Measurements from ENCODE around the gene FCHSD2. TPM values are rescaled to one million over a fixed set of nuclear protein-coding genes. Genes with fewer than 3 reads are reported as not detected.
A peak's percentile ranks its signal among the peaks of the same experiment; 100 is the strongest.

The FCHSD2 gene
- polyA plus RNA-seq, 3 donors, result 14.5 to 43.5 (median 16.6) TPM

- peaks cover 42 to 50% of the 10 kb centered on the region in 2 donors for H3K4me1 ChIP-seq (ENCODE audit: control insufficient read depth in 1 of 2, insufficient read depth in 2 of 2, low read length in 2 of 2)
- no peaks in the 10 kb centered on the region for H3K27me3 ChIP-seq (ENCODE audit: control insufficient read depth in 2 of 2, insufficient read depth in 2 of 2, low read length in 2 of 2)
- H3K79me2 ChIP-seq (ENCODE audit: insufficient read depth, low read length), result peaks cover 65% of the 10 kb centered on the region
- H2AFZ ChIP-seq (ENCODE audit: insufficient read depth, low read depth, low read length, poor library complexity, severe bottlenecking), result peak overlapping the region; percentile 89
- peak overlapping the region; percentile 95 for H3K4me2 ChIP-seq (replicated peaks; ENCODE audit: extremely low read depth, low read length, poor library complexity, severe bottlenecking)
- H3K9me3 ChIP-seq (replicated peaks in 1 of 2; ENCODE audit: control insufficient read depth in 1 of 2, insufficient read depth in 1 of 2, low read length in 2 of 2), result no peaks in the 10 kb centered on the region
- intact Hi-C loops (cut with micrococcal nuclease), result loop anchor here in 1 of 2 donors (5.0 kb wide), 1 partner anchor 168 kb away; no protein-coding TSS in a partner anchor
- H3K4me1 Mint-ChIP-seq, result peaks cover 46% of the 10 kb centered on the region
- peak in 1 of 3 donors; percentile 22 for DNase-seq
- H4K20me1 ChIP-seq (ENCODE audit: insufficient read depth, low read length), result peaks cover 34% of the 10 kb centered on the region
- H3K9ac ChIP-seq (ENCODE audit: insufficient read depth, low read length, poor library complexity, severe bottlenecking), result peak overlapping the region; percentile 91
- peaks cover 24 to 25% of the 10 kb centered on the region in 2 donors for H3K36me3 Mint-ChIP-seq
- no peak for TF ChIP-seq CTCF (IDR thresholded peaks at IDR 0.05)
- peak overlapping the region; percentile 98 to 99 for H3K4me3 Mint-ChIP-seq
- H3K27ac ChIP-seq (ENCODE audit: low read depth in 1 of 2, low read length in 2 of 2), result peak overlapping the region; percentile 80 to 87
- H3K9me3 Mint-ChIP-seq, result no peaks in the 10 kb centered on the region
- H3K27me3 Mint-ChIP-seq (ENCODE audit: low read depth in 3 of 3), result no peaks in the 10 kb centered on the region
- H3K36me3 ChIP-seq (replicated peaks in 1 of 2; ENCODE audit: control insufficient read depth in 1 of 2, insufficient read depth in 2 of 2, low read length in 2 of 2), result peaks cover 11 to 18% of the 10 kb centered on the region in 2 donors
- peak overlapping the region; percentile 83 to 98 (median 91) for H3K4me3 ChIP-seq (replicated peaks in 1 of 3; ENCODE audit: low read depth in 2 of 3, low read length in 3 of 3)
- H3K27ac Mint-ChIP-seq, result peak overlapping the region; percentile 90 to 96 (median 93)
- 0% methylated on average over 20 of the region's 26 CpGs for WGBS (ENCODE audit: insufficient coverage)
These were observed 1.7 kb downstream of the FCHSD2 start for GRCh38 chr11:73140213-73141030.

GRCh38 chr11:73139476-73140198 is 2.5 kb downstream of the FCHSD2 start:
- TF ChIP-seq CTCF (IDR thresholded peaks at IDR 0.05), result no peak
- no peaks in the 10 kb centered on the region for H3K27me3 ChIP-seq (ENCODE audit: control insufficient read depth in 2 of 2, insufficient read depth in 2 of 2, low read length in 2 of 2)
- peak overlapping the region; percentile 91 for H3K9ac ChIP-seq (ENCODE audit: insufficient read depth, low read length, poor library complexity, severe bottlenecking)
- no peaks in the 10 kb centered on the region for H3K9me3 ChIP-seq (replicated peaks in 1 of 2; ENCODE audit: control insufficient read depth in 1 of 2, insufficient read depth in 1 of 2, low read length in 2 of 2)
- WGBS (ENCODE audit: insufficient coverage), result no CpG with 5 or more reads among the region's 2 CpGs
- H3K36me3 ChIP-seq (replicated peaks in 1 of 2; ENCODE audit: control insufficient read depth in 1 of 2, insufficient read depth in 2 of 2, low read length in 2 of 2), result peaks cover 14 to 25% of the 10 kb centered on the region in 2 donors
- peaks cover 73% of the 10 kb centered on the region for H3K79me2 ChIP-seq (ENCODE audit: insufficient read depth, low read length)
- Mint-ChIP-seq H3K27ac (peak overlapping the region in 2 of 7 donors; percentile 20 to 94), H3K27me3 (ENCODE audit: low read depth in 3 of 3) (no peaks in the 10 kb centered on the region), H3K36me3 (peaks cover 30 to 33% of the 10 kb centered on the region in 2 donors), H3K4me3 (peak overlapping the region; percentile 98 to 99), H3K9me3 (no peaks in the 10 kb centered on the region), H3K4me1 (peaks cover 46% of the 10 kb centered on the region)
- H3K4me1 ChIP-seq (ENCODE audit: control insufficient read depth in 1 of 2, insufficient read depth in 2 of 2, low read length in 2 of 2), result peaks cover 42 to 50% of the 10 kb centered on the region in 2 donors
- peak overlapping the region in 1 of 2 donors; percentile 87 for H3K27ac ChIP-seq (ENCODE audit: low read depth in 1 of 2, low read length in 2 of 2)
- peak overlapping the region in 2 of 3 experiments; percentile 83 to 98 for H3K4me3 ChIP-seq (replicated peaks in 1 of 3; ENCODE audit: low read depth in 2 of 3, low read length in 3 of 3)
- intact Hi-C loops (cut with micrococcal nuclease), result loop anchor here in 1 of 2 donors (5.0 kb wide), 1 partner anchor 167 kb away; no protein-coding TSS in a partner anchor
- H2AFZ ChIP-seq (ENCODE audit: insufficient read depth, low read depth, low read length, poor library complexity, severe bottlenecking), result peak overlapping the region; percentile 89
- DNase-seq, result no peak
- peak overlapping the region; percentile 95 for H3K4me2 ChIP-seq (replicated peaks; ENCODE audit: extremely low read depth, low read length, poor library complexity, severe bottlenecking)
- H4K20me1 ChIP-seq (ENCODE audit: insufficient read depth, low read length), result peaks cover 42% of the 10 kb centered on the region

Data from CD14-positive monocyte (primary cell).